ENCODE results near the gene CHD5. TPM values are rescaled to one million over a fixed set of nuclear protein-coding genes. Genes with fewer than 3 reads are reported as not detected.

The CHD5 gene
- total RNA-seq = 0.13 TPM in 1 of 2 replicates, not detected in the other

GRCh38 chr1:6180268-6180706 lies at the start of gene CHD5:
Gene CHD5, minus strand, starts transcription at chr1:6180321. Its CDS starts 298 bp downstream, at chr1:6180023.

GRCh38 chr1:6205849-6206519 lies 25.9 kb upstream of the CHD5 start, which contains the start of gene RNF207:
Gene RNF207, plus strand, starts transcription at chr1:6206119. Its CDS starts 417 bp downstream, at chr1:6206536.

GRCh38 chr1:6199298-6200187 lies 19.4 kb upstream of the CHD5 start, which contains the start of gene RPL22:
Gene RPL22, minus strand, starts transcription at chr1:6199595. Its CDS starts 22 bp downstream, at chr1:6199573.

Other genes with a start within 250 kb of the CHD5 start
- gene NPHP4, start 187.9 kb downstream of the CHD5 start, total RNA-seq = 4.5 and 5.2 TPM in 2 replicates
- gene KCNAB2, start 134.4 kb downstream of the CHD5 start, total RNA-seq = 2.4 and 2.8 TPM in 2 replicates
- gene RPL22, start 19.3 kb upstream of the CHD5 start, total RNA-seq = 184 and 209 TPM in 2 replicates
- 5.3 and 6.8 TPM in 2 replicates for gene RNF207, start 25.8 kb upstream of the CHD5 start, total RNA-seq
- 103 and 132 TPM in 2 replicates for gene ICMT, start 55.6 kb upstream of the CHD5 start, total RNA-seq
- not detected in 2 replicates for gene HES3, start 63.9 kb upstream of the CHD5 start, total RNA-seq
- gene GPR153, start 80.8 kb upstream of the CHD5 start, total RNA-seq = 7.9 and 11.4 TPM in 2 replicates
- 82.0 and 83.9 TPM in 2 replicates for gene ACOT7, start 213.4 kb upstream of the CHD5 start, total RNA-seq
- gene HES2, start 239.6 kb upstream of the CHD5 start, total RNA-seq = 0.75 and 0.92 TPM in 2 replicates
- gene ESPN, start 244.5 kb upstream of the CHD5 start, total RNA-seq = not detected in 2 replicates